GM18498 (cell line): Measurements from ENCODE around the gene HSP90AA1.
"Not testable (repeated sequence)": the region's sequence is repeated elsewhere in the genome, so short reads cannot be mapped to it uniquely, and the experiment has no call there.

ENCODE experiments used
- ATAC-seq: cut with Tn5 transposase; IDR thresholded peaks from one replicate; pipeline ENCODE4 v1.9.1; 2021; ENCODE audit warnings: mild to moderate bottlenecking, moderate library complexity; ENCODE audit not compliant: unreplicated experiment

Gene HSP90AA1

GRCh38 chr14:102074415-102074964 is 12.4 kb downstream of the HSP90AA1 start:
- no peak for ATAC-seq

GRCh38 chr14:102071283-102071998 is 15.4 kb downstream of the HSP90AA1 start:
- no peak for ATAC-seq

GRCh38 chr14:102066041-102066451 is 20.8 kb downstream of the HSP90AA1 start:
- no peak for ATAC-seq

GRCh38 chr14:102064590-102064989 is 22.3 kb downstream of the HSP90AA1 start:
- not testable (repeated sequence) for ATAC-seq

GRCh38 chr14:102063808-102064429 is 22.9 kb downstream of the HSP90AA1 start:
- no peak for ATAC-seq

GRCh38 chr14:102063109-102063807 is 23.6 kb downstream of the HSP90AA1 start:
- ATAC-seq: no peak

- no peak for ATAC-seq
These were observed 27.9 kb downstream of the HSP90AA1 start for GRCh38 chr14:102058961-102059360.

- ATAC-seq: no peak
These were observed 28.7 kb downstream of the HSP90AA1 start for GRCh38 chr14:102058146-102058545.

GRCh38 chr14:102057480-102058114 is 29.2 kb downstream of the HSP90AA1 start:
- no peak for ATAC-seq

GRCh38 chr14:102056694-102057442 is 30.0 kb downstream of the HSP90AA1 start:
- no peak for ATAC-seq

- no peak for ATAC-seq
These were observed 31.5 kb downstream of the HSP90AA1 start for GRCh38 chr14:102055181-102055901.

GRCh38 chr14:102052522-102052921 is 34.3 kb downstream of the HSP90AA1 start:
- no peak for ATAC-seq

GRCh38 chr14:102050625-102051024 is 36.2 kb downstream of the HSP90AA1 start:
- no peak for ATAC-seq

GRCh38 chr14:102050026-102050405 is 36.8 kb downstream of the HSP90AA1 start:
- no peak for ATAC-seq

GRCh38 chr14:102049258-102050025 is 37.4 kb downstream of the HSP90AA1 start:
- ATAC-seq: no peak

GRCh38 chr14:102047808-102048540 is 38.9 kb downstream of the HSP90AA1 start:
- no peak for ATAC-seq

GRCh38 chr14:102046337-102047278 is 40.2 kb downstream of the HSP90AA1 start:
- ATAC-seq: no peak
